HepG2 (cell line): ENCODE data around the gene TBC1D16. TPM values are rescaled to one million over a fixed set of nuclear protein-coding genes. Genes with fewer than 3 reads are reported as not detected.
A peak's percentile ranks its signal among the peaks of the same experiment; 100 is the strongest.

Source experiments
- ATAC-seq: fragments of 200-7000 bp; cut with Tn5 transposase; 3 replicates; pipeline ENCODE4 v1.9.1; 2020; ENCODE audit warnings: mild to moderate bottlenecking, moderate library complexity
- Bru-seq: library from RNA; stranded (reverse); fragments of 400-500 nt; gene quantifications from one replicate; lab custom pipeline; 2021; lab: Mats Ljungman, UMichigan
- BruChase-seq, 2 experiments: library from RNA; stranded (reverse); fragments of 400-500 nt; gene quantifications; one replicate each; lab custom pipeline; 2021; lab: Mats Ljungman, UMichigan
- BruUV-seq: library from RNA; stranded (reverse); fragments of 400-500 nt; replicated peaks from 2 replicates; lab custom pipeline; 2021; lab: Mats Ljungman, UMichigan
- CTCF ChIA-PET: fragments of 300-600 bp; formaldehyde crosslinking; extraction: SDS; loops from one replicate; lab custom pipeline; 2021; ENCODE audit warnings: low total read pairs, inconsistent platforms, low intra/inter-chr PET ratio; lab: Yijun Ruan, JAX
- POLR2A ChIA-PET: fragments of 350-600 bp; sonication (Branson Sonifier 250); formaldehyde crosslinking; loops from one replicate; lab custom pipeline; 2020; ENCODE audit warnings: antibody characterized with exemption, inconsistent platforms; lab: Yijun Ruan, JAX
- DNase-seq: peaks from one replicate; pipeline ENCODE4 v3.0.0-alpha.2; 2015; ENCODE audit warnings: low spot score
- FAIRE-seq: peaks from 3 replicates; lab custom pipeline; 2011; peaks lifted over from hg19 to GRCh38; lab: Jason Lieb, UNC
- H2AFZ ChIP-seq: one replicate; pipeline ENCODE4 v1.6.1; 2011; ENCODE audit warnings: low read length, inconsistent platforms
- H3K27ac ChIP-seq: fragments of 300-600 bp; 3 replicates; pipeline ENCODE4 v1.8.0; 2011; ENCODE audit warnings: mixed run types, mild to moderate bottlenecking, mixed read lengths, low read length, inconsistent platforms; ENCODE audit not compliant: insufficient read depth; ENCODE audit errors: extremely low read length
- H3K27me3 ChIP-seq, 2 experiments: fragments of 200-600 bp in 1 of 2; 2 replicates in 1 of 2; 3 replicates in 1 of 2; pipeline versions ENCODE4 v1.6.0 to v1.8.0; 2011; ENCODE audit warnings: low read length in 2 of 2, mild to moderate bottlenecking in 2 of 2, moderate library complexity in 2 of 2, inconsistent platforms in 1 of 2; ENCODE audit not compliant: insufficient read depth in 2 of 2, control insufficient read depth in 1 of 2
- H3K36me3 ChIP-seq, 2 experiments: fragments of 200-600 bp in 1 of 2; replicated peaks in 1 of 2; 2 replicates in 1 of 2; 3 replicates in 1 of 2; pipeline versions ENCODE4 v1.5.1 to v1.8.0; 2011; ENCODE audit warnings: low read length in 2 of 2, inconsistent platforms in 1 of 2; ENCODE audit not compliant: insufficient read depth in 2 of 2, control insufficient read depth in 1 of 2
- H3K4me1 ChIP-seq: 2 replicates; pipeline ENCODE4 v1.5.1; 2012; ENCODE audit warnings: low read length, inconsistent platforms; ENCODE audit not compliant: insufficient read depth
- H3K4me2 ChIP-seq: 2 replicates; pipeline ENCODE4 v1.6.0; 2011; ENCODE audit warnings: low read depth, low read length, inconsistent platforms
- H3K4me3 ChIP-seq, 3 experiments: fragments of 200-600 bp in 1 of 3; sonication (generic), shearing (Covaris generic) in 1 of 3; replicated peaks in 1 of 3; 2 replicates each; pipeline ENCODE4 v1.5.1; 2011 to 2016; ENCODE audit warnings: low read length in 3 of 3, inconsistent platforms in 2 of 3, low read depth in 2 of 3, mild to moderate bottlenecking in 2 of 3, control low read depth in 1 of 3, mixed read lengths in 1 of 3; ENCODE audit not compliant: insufficient read depth in 1 of 3
- H3K79me2 ChIP-seq: one replicate; pipeline ENCODE4 v1.6.1; 2011; ENCODE audit warnings: low read length, inconsistent platforms; ENCODE audit not compliant: insufficient read depth
- H3K9ac ChIP-seq: 2 replicates; pipeline ENCODE4 v1.6.0; 2011; ENCODE audit warnings: mild to moderate bottlenecking, low read depth, low read length, inconsistent platforms; ENCODE audit not compliant: insufficient read depth
- H3K9me3 ChIP-seq: 2 replicates; pipeline ENCODE4 v1.5.1; 2012; ENCODE audit warnings: mild to moderate bottlenecking, low read length
- H4K20me1 ChIP-seq: 2 replicates; pipeline ENCODE4 v1.6.0; 2011; ENCODE audit warnings: inconsistent platforms, mild to moderate bottlenecking, low read length, moderate library complexity; ENCODE audit not compliant: insufficient read depth
- MED1 ChIP-seq: sonication (generic); formaldehyde crosslinking; IDR thresholded peaks from 2 replicates; pipeline ENCODE4 v1.4.0; 2020; ENCODE audit warnings: missing genetic modification reagents
- SALL2 ChIP-seq: sonication (generic); formaldehyde crosslinking; IDR thresholded peaks from 2 replicates; pipeline ENCODE4 v1.8.1; 2023; ENCODE audit warnings: mild to moderate bottlenecking, missing genetic modification reagents, inconsistent platforms
- ZNF546 ChIP-seq: sonication (generic); formaldehyde crosslinking; conservative IDR thresholded peaks from 2 replicates; pipeline ENCODE4 v1.8.1; 2023; ENCODE audit warnings: mild to moderate bottlenecking, missing genetic modification reagents
- WGBS: methylation state at CpG from one replicate; pipeline ENCODE4 v1.1.6; 2017; ENCODE audit warnings: low lambda C conversion rate; 5-methylcytosine and 5-hydroxymethylcytosine counted together
- in situ Hi-C: cut with HindIII; loops from 2 replicates; pipeline ENCODE4 v1.10.0; 2017; ENCODE audit warnings: low pct_unique_long_range_greater_than_20kb; ENCODE audit not compliant: extremely low pct_ligation_motif_present
- intact Hi-C: fragments of 100-400 bp; cut with micrococcal nuclease; formaldehyde crosslinking; loops from one replicate; pipeline ENCODE4 v1.10.0; 2022; ENCODE audit not compliant: unreplicated experiment
- long read RNA-seq, 2 experiments: library from RNA in 1 of 2; library from polyadenylated mRNA in 1 of 2; stranded (forward) in 1 of 2; unstranded in 1 of 2; transcript quantifications; one replicate each; pipeline ENCODE4 v2.0.0, GENCODE V29; 2019 to 2022
- polyA minus RNA-seq, 3 experiments: library from RNA; depleted of rRNA, polyadenylated mRNA; stranded (reverse); fragments of >200 nt; gene quantifications; 2 replicates each; pipeline ENCODE4 v1.2.3, GENCODE V29; 2011; ENCODE audit warnings: low replicate concordance in 1 of 3
- polyA plus RNA-seq, 8 experiments: library from polyadenylated mRNA; depleted of rRNA in 3 of 8; stranded (reverse) in 7 of 8; unstranded in 1 of 8; fragments of >200 nt; fragmentation: Illumina TruSeq in 4 of 8; extraction: Trizol in 4 of 8; gene quantifications; 2 replicates each; pipeline versions ENCODE4 v1.2.1 to v1.2.3, GENCODE V29; 2011 to 2016; ENCODE audit warnings: low read depth in 4 of 8, missing spikeins in 1 of 8, mixed read lengths in 1 of 8; ENCODE audit not compliant: insufficient read depth in 1 of 8
- total RNA-seq, 5 experiments: library from RNA; depleted of rRNA; stranded (reverse); fragments of >200 nt; fragmentation: Illumina TruSeq; extraction: Trizol; gene quantifications; 2 replicates each; pipeline ENCODE4 v1.2.3, GENCODE V29; 2016; ENCODE audit warnings: low read depth in 1 of 5

TBC1D16 gene
- total RNA-seq (2016; rRNA removed; fragmentation: Illumina TruSeq; extraction: Trizol) = 24.7 and 24.9 TPM in 2 replicates
- total RNA-seq (2016; cell fraction: cytosol; rRNA removed; fragmentation: Illumina TruSeq; extraction: Trizol; ENCODE audit: low read depth) = 4.0 and 5.5 TPM in 2 replicates
- 22.2 and 25.3 TPM in 2 replicates for total RNA-seq (2016; cell fraction: insoluble cytoplasmic fraction; rRNA removed; fragmentation: Illumina TruSeq; extraction: Trizol)
- 15.6 and 15.7 TPM in 2 replicates for total RNA-seq (2016; cell fraction: membrane; rRNA removed; fragmentation: Illumina TruSeq; extraction: Trizol)
- 18.9 and 20.0 TPM in 2 replicates for total RNA-seq (2016; cell fraction: nucleus; rRNA removed; fragmentation: Illumina TruSeq; extraction: Trizol)
- polyA plus RNA-seq (2011; rRNA removed) = 14.9 and 18.6 TPM in 2 replicates
- polyA plus RNA-seq (2011; cell fraction: cytosol; rRNA removed) = 10.0 and 12.5 TPM in 2 replicates
- 35.5 and 43.5 TPM in 2 replicates for polyA plus RNA-seq (2011; cell fraction: nucleus; rRNA removed)
- 20.5 and 25.8 TPM in 2 replicates for polyA plus RNA-seq (2012)
- 3.1 and 3.8 TPM in 2 replicates for polyA plus RNA-seq (2016; cell fraction: cytosol; fragmentation: Illumina TruSeq; extraction: Trizol; ENCODE audit: low read depth)
- 10.7 and 16.1 TPM in 2 replicates for polyA plus RNA-seq (2016; cell fraction: insoluble cytoplasmic fraction; fragmentation: Illumina TruSeq; extraction: Trizol; ENCODE audit: low read depth)
- polyA plus RNA-seq (2016; cell fraction: membrane; fragmentation: Illumina TruSeq; extraction: Trizol; ENCODE audit: low read depth) = 8.3 and 8.6 TPM in 2 replicates
- polyA plus RNA-seq (2016; cell fraction: nucleus; fragmentation: Illumina TruSeq; extraction: Trizol; ENCODE audit: insufficient read depth, low read depth) = 19.8 and 20.3 TPM in 2 replicates
- 7.0 and 54.0 TPM in 2 replicates for polyA minus RNA-seq (2011; rRNA and poly(A)+ RNA removed; ENCODE audit: low replicate concordance)
- 16.7 and 20.3 TPM in 2 replicates for polyA minus RNA-seq (2011; cell fraction: cytosol; rRNA and poly(A)+ RNA removed)
- 27.6 and 28.5 TPM in 2 replicates for polyA minus RNA-seq (2011; cell fraction: nucleus; rRNA and poly(A)+ RNA removed)
- percentile 70 among the genes with signal in this experiment for Bru-seq, nascent RNA
- percentile 73 among the genes with signal in this experiment for BruChase-seq, experiment 1, labeled RNA remaining after a 6-hour chase
- percentile 76 among the genes with signal in this experiment for BruChase-seq, experiment 2, labeled RNA remaining after a 2-hour chase
- long read RNA-seq, experiment 1, partial matches to known transcripts = 7 of 18 reads
- long read RNA-seq, experiment 1, other reads (novel, unspliced or antisense) = 11 of 18 reads
- long read RNA-seq, experiment 2, full-length matches to known transcripts = 4 of 147 reads
- long read RNA-seq, experiment 2, partial matches to known transcripts = 27 of 147 reads
- long read RNA-seq, experiment 2, other reads (novel, unspliced or antisense) = 116 of 147 reads

- 6% methylated on average over 3 of the region's 46 CpGs for WGBS
- no peak for ATAC-seq
- Histone ChIP-seq H3K4me2 (peak within 1 kb of the TSS; percentile 98), H2AFZ (no peak within 1 kb of the TSS)
- in situ Hi-C loops = no loop called here
- TF ChIP-seq ZNF546 = 0 out of 2 replicates have a peak, but pooled peaks have one; percentile 21
- TF ChIP-seq MED1 (CRISPR knock-in tag) = no peak
- 0 out of 2 replicates have a peak, but pooled peaks have one; percentile 10 for TF ChIP-seq SALL2 (CRISPR knock-in tag)
- TF ChIP-seq, all 625 proteins: peak for 2
- Histone ChIP-seq H3K27me3 (no peaks in the 10 kb centered on the region; a peak in 1 of 5 replicates), H3K36me3 (no peaks in the 10 kb centered on the region), H3K79me2 (peaks cover 19% of the 10 kb centered on the region), H3K9ac (peak within 1 kb of the TSS; percentile 96), H4K20me1 (peaks cover 7% of the 10 kb centered on the region; the same call in 1 of the 2 replicates), H3K4me3 (peak within 1 kb of the TSS; percentile 78 to 96 (median 91)), H3K4me1 (peaks cover 49% of the 10 kb centered on the region), H3K9me3 (no peaks in the 10 kb centered on the region), H3K27ac (peak within 1 kb of the TSS; percentile 96)
- POLR2A ChIA-PET = no interaction called here
- no peak for DNase-seq
- intact Hi-C loops = loop anchor here (5.0 kb wide), 1 partner anchor 37 kb away; no protein-coding TSS in a partner anchor
- CTCF ChIA-PET = interaction anchor here (1.7 kb wide), 1 partner anchor 27 kb away, joined by 7 read pairs; no protein-coding TSS in a partner anchor
- no peak for FAIRE-seq
- no TSS peak for BruUV-seq
Measured at GRCh38 chr17:80035687-80035936, at the start of gene TBC1D16. TBC1D16 (minus strand) TSS chr17:80035872; CDS start chr17:80013547, 22,325 bp downstream.
